Prostate gland (tissue), 2 donors: ENCODE data around the gene TOMM5.

Source experiments
- POLR2A ChIP-seq: fragments of 450-650 bp; IDR thresholded peaks from one replicate; pipeline ENCODE4 v1.6.1; 2016; ENCODE audit warnings: antibody characterized with exemption, mild to moderate bottlenecking
- TF ChIP-seq, protein P1 (sequence below), 4 experiments: fragments of 200-600 bp in 2 of 4; fragments of 450-650 bp in 2 of 4; sonication (generic) in 2 of 4; IDR thresholded peaks; 1 replicate in 3 of 4; 2 replicates in 1 of 4; pipeline ENCODE4 v1.5.1; 2016 to 2019; ENCODE audit warnings: antibody characterized with exemption in 4 of 4, mild to moderate bottlenecking in 2 of 4, moderate library complexity in 2 of 4

DNA sequence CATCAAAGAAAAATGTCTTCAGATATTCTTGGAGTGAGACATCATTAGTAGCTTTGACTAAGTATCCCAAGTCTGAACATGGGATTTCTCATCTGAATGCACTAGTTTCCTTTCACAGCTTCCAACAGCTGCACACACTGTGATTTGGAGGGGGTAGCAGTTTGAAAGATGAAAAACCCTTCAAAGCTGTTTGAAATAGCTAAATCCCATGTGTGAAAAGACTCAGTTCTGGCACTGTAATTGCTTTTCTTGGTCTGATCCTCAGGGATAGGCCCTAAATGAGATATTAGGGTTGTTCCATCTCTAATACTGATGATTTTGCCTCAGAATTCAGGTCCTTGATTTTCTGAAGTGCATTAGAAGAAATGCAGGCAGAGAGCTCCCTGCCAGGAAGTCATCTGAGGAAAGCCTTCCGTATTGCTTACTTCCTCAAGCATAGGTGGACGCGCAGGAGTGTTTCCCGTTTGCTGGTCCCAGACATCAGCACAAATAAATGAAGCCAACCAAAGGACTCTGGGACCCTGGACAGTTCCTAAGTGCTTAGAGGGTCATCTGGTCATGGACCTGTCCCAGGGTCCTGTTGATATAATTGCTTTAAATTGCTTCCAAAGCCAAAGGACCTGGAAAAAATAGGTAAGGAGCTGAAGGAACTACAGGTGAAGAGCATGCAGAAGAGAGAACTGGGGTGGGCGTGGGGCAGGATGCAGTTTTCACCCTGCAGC, 32.8 kb upstream of the TOMM5 start:
- TF ChIP-seq, protein P1, sequence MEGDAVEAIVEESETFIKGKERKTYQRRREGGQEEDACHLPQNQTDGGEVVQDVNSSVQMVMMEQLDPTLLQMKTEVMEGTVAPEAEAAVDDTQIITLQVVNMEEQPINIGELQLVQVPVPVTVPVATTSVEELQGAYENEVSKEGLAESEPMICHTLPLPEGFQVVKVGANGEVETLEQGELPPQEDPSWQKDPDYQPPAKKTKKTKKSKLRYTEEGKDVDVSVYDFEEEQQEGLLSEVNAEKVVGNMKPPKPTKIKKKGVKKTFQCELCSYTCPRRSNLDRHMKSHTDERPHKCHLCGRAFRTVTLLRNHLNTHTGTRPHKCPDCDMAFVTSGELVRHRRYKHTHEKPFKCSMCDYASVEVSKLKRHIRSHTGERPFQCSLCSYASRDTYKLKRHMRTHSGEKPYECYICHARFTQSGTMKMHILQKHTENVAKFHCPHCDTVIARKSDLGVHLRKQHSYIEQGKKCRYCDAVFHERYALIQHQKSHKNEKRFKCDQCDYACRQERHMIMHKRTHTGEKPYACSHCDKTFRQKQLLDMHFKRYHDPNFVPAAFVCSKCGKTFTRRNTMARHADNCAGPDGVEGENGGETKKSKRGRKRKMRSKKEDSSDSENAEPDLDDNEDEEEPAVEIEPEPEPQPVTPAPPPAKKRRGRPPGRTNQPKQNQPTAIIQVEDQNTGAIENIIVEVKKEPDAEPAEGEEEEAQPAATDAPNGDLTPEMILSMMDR (IDR thresholded peaks at IDR 0.05), result no peak
- no peak for TF ChIP-seq POLR2A
